MM.1S (cell line): ENCODE results near the gene TFEB.

Experiments
- DNase-seq: peaks from one replicate; pipeline ENCODE4 v3.0.0-alpha.2; 2015
- H2AFZ ChIP-seq: fragments of 300-600 bp; sonication (generic); 2 replicates; pipeline ENCODE4 v1.6.0; 2016; ENCODE audit warnings: antibody characterized with exemption, low read length
- H3F3A ChIP-seq: fragments of 300-600 bp; sonication (generic); 2 replicates; pipeline ENCODE4 v1.6.1; 2016; ENCODE audit warnings: mild to moderate bottlenecking, antibody characterized with exemption, low read length, moderate library complexity, mixed read lengths; ENCODE audit not compliant: insufficient read depth
- H3K27ac ChIP-seq: fragments of 300-600 bp; sonication (generic); 2 replicates; pipeline ENCODE4 v1.5.1; 2016; ENCODE audit warnings: mild to moderate bottlenecking, low read length
- H3K27me3 ChIP-seq: fragments of 300-600 bp; sonication (generic); replicated peaks from 2 replicates; pipeline ENCODE4 v1.6.0; 2016; ENCODE audit warnings: low read length; ENCODE audit not compliant: insufficient read depth
- H3K36me3 ChIP-seq: fragments of 300-600 bp; sonication (generic); replicated peaks from 2 replicates; pipeline ENCODE4 v1.6.1; 2016; ENCODE audit warnings: mild to moderate bottlenecking, low read length, mixed read lengths; ENCODE audit not compliant: insufficient read depth
- H3K4me1 ChIP-seq: fragments of 300-600 bp; sonication (generic); 2 replicates; pipeline ENCODE4 v1.6.1; 2016; ENCODE audit warnings: low read length, mixed read lengths
- H3K4me2 ChIP-seq: fragments of 300-600 bp; sonication (generic); 2 replicates; pipeline ENCODE4 v1.6.0; 2016; ENCODE audit warnings: low read depth, low read length
- H3K4me3 ChIP-seq: fragments of 300-600 bp; sonication (generic); 2 replicates; pipeline ENCODE4 v1.5.1; 2016; ENCODE audit warnings: low read length, mixed read lengths
- H3K79me2 ChIP-seq: fragments of 300-600 bp; sonication (generic); 2 replicates; pipeline ENCODE4 v1.6.1; 2016; ENCODE audit warnings: mixed run types, low read length, mixed read lengths
- H3K9ac ChIP-seq: fragments of 300-600 bp; sonication (generic); 2 replicates; pipeline ENCODE4 v1.6.1; 2016; ENCODE audit warnings: low read length, mixed read lengths
- H3K9me2 ChIP-seq: fragments of 300-600 bp; sonication (generic); replicated peaks from 2 replicates; pipeline ENCODE4 v1.6.1; 2016; ENCODE audit warnings: mild to moderate bottlenecking, low read length, mixed read lengths; ENCODE audit not compliant: insufficient read depth
- H3K9me3 ChIP-seq: fragments of 300-600 bp; sonication (generic); replicated peaks from 2 replicates; pipeline ENCODE4 v1.6.1; 2016; ENCODE audit warnings: mild to moderate bottlenecking, low read length, mixed read lengths; ENCODE audit not compliant: insufficient read depth
- H4K20me1 ChIP-seq: fragments of 300-600 bp; sonication (generic); 2 replicates; pipeline ENCODE4 v1.6.1; 2016; ENCODE audit warnings: mild to moderate bottlenecking, low read length, moderate library complexity, mixed read lengths; ENCODE audit not compliant: insufficient read depth
- CTCF ChIP-seq: fragments of 300-600 bp; sonication (generic); IDR thresholded peaks from 2 replicates; pipeline ENCODE4 v1.5.1; 2016; ENCODE audit warnings: antibody characterized with exemption, low read length, mixed read lengths
- EZH2 ChIP-seq: fragments of 300-600 bp; sonication (generic); optimal IDR thresholded peaks from 2 replicates; pipeline ENCODE3; 2017; ENCODE audit warnings: low read depth, mild to moderate bottlenecking, antibody characterized with exemption, low read length, mixed read lengths
- EZH2phosphoT487 ChIP-seq: fragments of 300-600 bp; sonication (generic); IDR thresholded peaks from 2 replicates; pipeline ENCODE4 v1.6.1; 2018; ENCODE audit warnings: antibody characterized with exemption, low read length

TFEB gene

DNA sequence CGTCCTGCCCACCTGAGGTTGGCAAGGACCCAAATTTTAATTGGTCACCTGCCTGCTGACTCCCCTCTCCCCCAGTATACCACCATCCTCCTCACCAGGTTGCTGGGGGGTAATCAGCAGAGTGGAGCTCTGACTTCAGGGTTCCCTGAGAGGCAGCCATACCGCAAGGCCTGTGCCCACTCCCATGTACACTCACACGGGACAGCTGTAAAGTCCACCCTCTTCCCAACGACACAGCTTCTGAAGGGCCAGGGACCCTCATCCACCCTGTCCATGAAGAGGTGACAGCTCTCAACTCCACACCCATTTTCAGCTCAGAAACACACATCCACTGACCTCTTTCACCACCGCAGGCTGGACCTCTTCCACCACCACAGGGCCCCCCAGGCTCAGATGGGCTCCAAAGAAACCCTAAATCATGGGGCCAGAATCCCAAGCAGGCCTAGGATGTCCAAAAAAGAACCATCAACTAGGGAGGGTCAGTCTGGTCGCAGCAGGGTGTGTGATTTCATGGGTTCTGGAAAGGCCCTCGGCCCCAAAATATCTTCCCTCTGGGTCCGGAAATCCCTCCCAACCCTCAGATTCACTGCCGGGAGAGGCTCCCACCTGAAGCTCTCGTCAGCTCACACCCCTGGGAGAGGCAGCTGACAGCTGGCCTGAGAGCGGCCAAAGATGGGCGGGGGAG, 30.0 kb downstream of the TFEB start:
- Histone ChIP-seq H3K4me3 (no peak overlapping the region; the same call in 1 of the 2 replicates), H3K27ac (peak overlapping the region; percentile 55; the same call in 1 of the 2 replicates), H3K27me3 (no peaks in the 10 kb centered on the region), H3K36me3 (no peaks in the 10 kb centered on the region), H3K9me2 (no peaks in the 10 kb centered on the region), H3K79me2 (no peaks in the 10 kb centered on the region), H3K9me3 (no peaks in the 10 kb centered on the region), H3K4me1 (peaks cover 12% of the 10 kb centered on the region), H4K20me1 (no peaks in the 10 kb centered on the region), H3K4me2 (peak overlapping the region; percentile 49), H3F3A (no peaks in the 10 kb centered on the region), H2AFZ (no peak overlapping the region), H3K9ac (peak overlapping the region; percentile 29; the same call in 1 of the 2 replicates)
- DNase-seq: no peak
- TF ChIP-seq EZH2phosphoT487: no peak
- no peak for TF ChIP-seq CTCF
- TF ChIP-seq EZH2: no peak

DNA sequence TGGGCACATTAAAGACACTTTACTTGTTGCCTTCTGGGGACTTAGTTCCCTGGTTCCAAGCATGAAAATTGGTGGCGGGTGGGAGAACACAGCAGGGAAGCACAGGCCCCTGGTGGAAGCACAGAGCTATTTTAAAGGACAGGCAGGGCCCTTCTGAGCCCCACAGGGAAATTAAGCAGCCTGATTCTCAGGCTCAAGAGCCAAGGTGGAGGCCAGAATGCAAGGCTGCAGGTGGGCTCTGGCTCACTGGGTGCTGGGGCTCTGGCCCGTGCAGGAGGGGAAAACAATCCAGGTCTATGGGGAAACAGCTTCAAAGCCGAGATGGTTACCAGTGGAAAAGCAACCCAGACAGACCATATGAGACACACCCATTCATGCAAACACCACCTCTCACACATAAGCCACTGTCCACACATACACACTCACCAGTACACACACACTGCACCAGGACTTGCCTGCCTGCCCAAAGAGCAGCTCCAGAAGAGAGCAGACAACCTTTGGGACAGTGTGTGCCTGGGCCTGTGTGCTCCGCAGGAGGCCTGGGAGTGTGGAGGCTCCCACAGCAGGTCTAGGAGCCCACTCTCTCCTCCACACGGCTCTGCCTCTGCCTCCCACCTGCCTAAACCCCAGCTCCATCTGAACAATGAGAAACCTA, 30.6 kb downstream of the TFEB start:
- Histone ChIP-seq H3K4me3 (no peak overlapping the region), H3K4me2 (no peak overlapping the region), H3K36me3 (no peaks in the 10 kb centered on the region), H3K9ac (no peak overlapping the region), H3K27me3 (no peaks in the 10 kb centered on the region), H2AFZ (no peak overlapping the region), H3K4me1 (peaks cover 12% of the 10 kb centered on the region), H3K27ac (no peak overlapping the region), H4K20me1 (no peaks in the 10 kb centered on the region), H3K79me2 (no peaks in the 10 kb centered on the region), H3K9me3 (no peaks in the 10 kb centered on the region), H3F3A (no peaks in the 10 kb centered on the region), H3K9me2 (no peaks in the 10 kb centered on the region)
- TF ChIP-seq CTCF (no peak), EZH2phosphoT487 (no peak), EZH2 (no peak)
- DNase-seq: no peak

- Histone ChIP-seq H3K9me2 (no peaks in the 10 kb centered on the region), H3K9me3 (no peaks in the 10 kb centered on the region), H3K4me2 (no peak overlapping the region), H2AFZ (no peak overlapping the region), H4K20me1 (no peaks in the 10 kb centered on the region), H3K27me3 (no peaks in the 10 kb centered on the region), H3K4me3 (no peak overlapping the region), H3K9ac (no peak overlapping the region), H3K79me2 (no peaks in the 10 kb centered on the region), H3K36me3 (no peaks in the 10 kb centered on the region), H3K27ac (no peak overlapping the region), H3K4me1 (peaks cover 12% of the 10 kb centered on the region), H3F3A (no peaks in the 10 kb centered on the region)
- no peak for DNase-seq
- TF ChIP-seq EZH2 (no peak), EZH2phosphoT487 (no peak), CTCF (no peak)
Measured at GRCh38 chr6:41704028-41704427, 31.4 kb downstream of the TFEB start.
